HepG2 (cell line): ENCODE data around the gene BCAS1. TPM values are rescaled to one million over a fixed set of nuclear protein-coding genes. Genes with fewer than 3 reads are reported as not detected.
A peak's percentile ranks its signal among the peaks of the same experiment; 100 is the strongest.

Source experiments
- ATAC-seq: fragments of 200-7000 bp; cut with Tn5 transposase; 3 replicates; pipeline ENCODE4 v1.9.1; 2020; ENCODE audit warnings: mild to moderate bottlenecking, moderate library complexity
- BruUV-seq: library from RNA; stranded (reverse); fragments of 400-500 nt; replicated peaks from 2 replicates; lab custom pipeline; 2021; lab: Mats Ljungman, UMichigan
- CTCF ChIA-PET: fragments of 300-600 bp; formaldehyde crosslinking; extraction: SDS; loops from one replicate; lab custom pipeline; 2021; ENCODE audit warnings: low total read pairs, inconsistent platforms, low intra/inter-chr PET ratio; lab: Yijun Ruan, JAX
- POLR2A ChIA-PET: fragments of 350-600 bp; sonication (Branson Sonifier 250); formaldehyde crosslinking; loops from one replicate; lab custom pipeline; 2020; ENCODE audit warnings: antibody characterized with exemption, inconsistent platforms; lab: Yijun Ruan, JAX
- DNase-seq: peaks from one replicate; pipeline ENCODE4 v3.0.0-alpha.2; 2015; ENCODE audit warnings: low spot score
- FAIRE-seq: peaks from 3 replicates; lab custom pipeline; 2011; peaks lifted over from hg19 to GRCh38; lab: Jason Lieb, UNC
- H2AFZ ChIP-seq: one replicate; pipeline ENCODE4 v1.6.1; 2011; ENCODE audit warnings: low read length, inconsistent platforms
- H3K27ac ChIP-seq: fragments of 300-600 bp; 3 replicates; pipeline ENCODE4 v1.8.0; 2011; ENCODE audit warnings: mixed run types, mild to moderate bottlenecking, mixed read lengths, low read length, inconsistent platforms; ENCODE audit not compliant: insufficient read depth; ENCODE audit errors: extremely low read length
- H3K27me3 ChIP-seq, 2 experiments: fragments of 200-600 bp in 1 of 2; 2 replicates in 1 of 2; 3 replicates in 1 of 2; pipeline versions ENCODE4 v1.6.0 to v1.8.0; 2011; ENCODE audit warnings: low read length in 2 of 2, mild to moderate bottlenecking in 2 of 2, moderate library complexity in 2 of 2, inconsistent platforms in 1 of 2; ENCODE audit not compliant: insufficient read depth in 2 of 2, control insufficient read depth in 1 of 2
- H3K36me3 ChIP-seq, 2 experiments: fragments of 200-600 bp in 1 of 2; replicated peaks in 1 of 2; 2 replicates in 1 of 2; 3 replicates in 1 of 2; pipeline versions ENCODE4 v1.5.1 to v1.8.0; 2011; ENCODE audit warnings: low read length in 2 of 2, inconsistent platforms in 1 of 2; ENCODE audit not compliant: insufficient read depth in 2 of 2, control insufficient read depth in 1 of 2
- H3K4me1 ChIP-seq: 2 replicates; pipeline ENCODE4 v1.5.1; 2012; ENCODE audit warnings: low read length, inconsistent platforms; ENCODE audit not compliant: insufficient read depth
- H3K4me2 ChIP-seq: 2 replicates; pipeline ENCODE4 v1.6.0; 2011; ENCODE audit warnings: low read depth, low read length, inconsistent platforms
- H3K4me3 ChIP-seq, 3 experiments: fragments of 200-600 bp in 1 of 3; sonication (generic), shearing (Covaris generic) in 1 of 3; replicated peaks in 1 of 3; 2 replicates each; pipeline ENCODE4 v1.5.1; 2011 to 2016; ENCODE audit warnings: low read length in 3 of 3, inconsistent platforms in 2 of 3, low read depth in 2 of 3, mild to moderate bottlenecking in 2 of 3, control low read depth in 1 of 3, mixed read lengths in 1 of 3; ENCODE audit not compliant: insufficient read depth in 1 of 3
- H3K79me2 ChIP-seq: one replicate; pipeline ENCODE4 v1.6.1; 2011; ENCODE audit warnings: low read length, inconsistent platforms; ENCODE audit not compliant: insufficient read depth
- H3K9ac ChIP-seq: 2 replicates; pipeline ENCODE4 v1.6.0; 2011; ENCODE audit warnings: mild to moderate bottlenecking, low read depth, low read length, inconsistent platforms; ENCODE audit not compliant: insufficient read depth
- H3K9me3 ChIP-seq: 2 replicates; pipeline ENCODE4 v1.5.1; 2012; ENCODE audit warnings: mild to moderate bottlenecking, low read length
- H4K20me1 ChIP-seq: 2 replicates; pipeline ENCODE4 v1.6.0; 2011; ENCODE audit warnings: inconsistent platforms, mild to moderate bottlenecking, low read length, moderate library complexity; ENCODE audit not compliant: insufficient read depth
- CHD2 ChIP-seq: IDR thresholded peaks from 2 replicates; pipeline ENCODE4 v1.6.1; 2011; ENCODE audit warnings: low read depth, low read length, improper control_type of control experiment
- GLI4 ChIP-seq: sonication (generic); formaldehyde crosslinking; IDR thresholded peaks from 2 replicates; pipeline ENCODE4 v1.5.1; 2020; ENCODE audit warnings: missing genetic modification reagents, mild to moderate bottlenecking, moderate library complexity, borderline replicate concordance
- KDM6A ChIP-seq: IDR thresholded peaks from 2 replicates; pipeline ENCODE4 v1.6.1; 2016; ENCODE audit warnings: low read depth
- NFYB ChIP-seq: sonication (generic); formaldehyde crosslinking; IDR thresholded peaks from 2 replicates; pipeline ENCODE4 v1.4.0; 2020; ENCODE audit warnings: missing genetic modification reagents
- ZBTB7B ChIP-seq: sonication (generic); formaldehyde crosslinking; IDR thresholded peaks from 2 replicates; pipeline ENCODE4 v1.4.0; 2020; ENCODE audit warnings: missing genetic modification reagents
- ZFY ChIP-seq: sonication (generic); formaldehyde crosslinking; IDR thresholded peaks from 2 replicates; pipeline ENCODE4 v1.4.0; 2020; ENCODE audit warnings: missing genetic modification reagents
- ZNF501 ChIP-seq: sonication (generic); formaldehyde crosslinking; IDR thresholded peaks from 2 replicates; pipeline ENCODE4 v1.5.1; 2020; ENCODE audit warnings: mild to moderate bottlenecking, moderate library complexity, missing genetic modification reagents
- ZSCAN31 ChIP-seq: sonication (generic); formaldehyde crosslinking; IDR thresholded peaks from 2 replicates; pipeline ENCODE4 v1.5.0; 2020; ENCODE audit warnings: low read depth, mild to moderate bottlenecking, missing genetic modification reagents
- WGBS: methylation state at CpG from one replicate; pipeline ENCODE4 v1.1.6; 2017; ENCODE audit warnings: low lambda C conversion rate; 5-methylcytosine and 5-hydroxymethylcytosine counted together
- in situ Hi-C: cut with HindIII; loops from 2 replicates; pipeline ENCODE4 v1.10.0; 2017; ENCODE audit warnings: low pct_unique_long_range_greater_than_20kb; ENCODE audit not compliant: extremely low pct_ligation_motif_present
- intact Hi-C: fragments of 100-400 bp; cut with micrococcal nuclease; formaldehyde crosslinking; loops from one replicate; pipeline ENCODE4 v1.10.0; 2022; ENCODE audit not compliant: unreplicated experiment
- polyA plus RNA-seq, 8 experiments: library from polyadenylated mRNA; depleted of rRNA in 3 of 8; stranded (reverse) in 7 of 8; unstranded in 1 of 8; fragments of >200 nt; fragmentation: Illumina TruSeq in 4 of 8; extraction: Trizol in 4 of 8; gene quantifications; 2 replicates each; pipeline versions ENCODE4 v1.2.1 to v1.2.3, GENCODE V29; 2011 to 2016; ENCODE audit warnings: low read depth in 4 of 8, missing spikeins in 1 of 8, mixed read lengths in 1 of 8; ENCODE audit not compliant: insufficient read depth in 1 of 8
- total RNA-seq, 5 experiments: library from RNA; depleted of rRNA; stranded (reverse); fragments of >200 nt; fragmentation: Illumina TruSeq; extraction: Trizol; gene quantifications; 2 replicates each; pipeline ENCODE4 v1.2.3, GENCODE V29; 2016; ENCODE audit warnings: low read depth in 1 of 5
- TF ChIP-seq, protein P1 (sequence below): sonication (generic); formaldehyde crosslinking; IDR thresholded peaks from 2 replicates; pipeline ENCODE4 v1.4.0; 2020; ENCODE audit warnings: missing genetic modification reagents, borderline replicate concordance
- TF ChIP-seq, protein P2 (sequence below): sonication (generic); formaldehyde crosslinking; IDR thresholded peaks from 2 replicates; pipeline ENCODE4 v1.5.0; 2020; ENCODE audit warnings: missing genetic modification reagents
- TF ChIP-seq, protein P3 (sequence below): sonication (generic); formaldehyde crosslinking; IDR thresholded peaks from 2 replicates; pipeline ENCODE4 v1.4.0; 2020; ENCODE audit warnings: missing genetic modification reagents

BCAS1 gene
- total and polyA plus RNA-seq, 2 of the 13 experiments (the other 11 are each of a cell fraction or from before 2014, with no cell fraction given), result 0.55 to 0.91 TPM

DNA sequence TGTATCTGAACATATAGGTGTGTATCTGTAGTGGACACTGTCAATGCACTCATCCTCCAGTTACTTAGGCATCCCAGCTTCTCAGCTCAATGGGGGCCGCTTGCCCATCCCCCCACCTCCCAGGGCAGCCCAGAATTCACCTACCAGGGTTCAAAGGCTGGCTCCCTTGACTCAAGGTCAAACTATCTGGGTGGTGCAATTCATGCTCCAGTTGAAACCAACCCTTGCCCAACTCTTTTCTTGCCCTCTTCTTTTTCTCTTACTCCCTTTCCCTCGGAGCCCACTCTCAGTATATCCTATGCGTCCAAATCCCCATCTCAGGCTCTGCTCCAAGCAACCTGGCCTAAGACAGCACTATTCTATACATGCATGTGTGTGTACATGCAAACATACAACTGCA lies 127.4 kb downstream of the BCAS1 start (continued):
- TF ChIP-seq, protein P1, sequence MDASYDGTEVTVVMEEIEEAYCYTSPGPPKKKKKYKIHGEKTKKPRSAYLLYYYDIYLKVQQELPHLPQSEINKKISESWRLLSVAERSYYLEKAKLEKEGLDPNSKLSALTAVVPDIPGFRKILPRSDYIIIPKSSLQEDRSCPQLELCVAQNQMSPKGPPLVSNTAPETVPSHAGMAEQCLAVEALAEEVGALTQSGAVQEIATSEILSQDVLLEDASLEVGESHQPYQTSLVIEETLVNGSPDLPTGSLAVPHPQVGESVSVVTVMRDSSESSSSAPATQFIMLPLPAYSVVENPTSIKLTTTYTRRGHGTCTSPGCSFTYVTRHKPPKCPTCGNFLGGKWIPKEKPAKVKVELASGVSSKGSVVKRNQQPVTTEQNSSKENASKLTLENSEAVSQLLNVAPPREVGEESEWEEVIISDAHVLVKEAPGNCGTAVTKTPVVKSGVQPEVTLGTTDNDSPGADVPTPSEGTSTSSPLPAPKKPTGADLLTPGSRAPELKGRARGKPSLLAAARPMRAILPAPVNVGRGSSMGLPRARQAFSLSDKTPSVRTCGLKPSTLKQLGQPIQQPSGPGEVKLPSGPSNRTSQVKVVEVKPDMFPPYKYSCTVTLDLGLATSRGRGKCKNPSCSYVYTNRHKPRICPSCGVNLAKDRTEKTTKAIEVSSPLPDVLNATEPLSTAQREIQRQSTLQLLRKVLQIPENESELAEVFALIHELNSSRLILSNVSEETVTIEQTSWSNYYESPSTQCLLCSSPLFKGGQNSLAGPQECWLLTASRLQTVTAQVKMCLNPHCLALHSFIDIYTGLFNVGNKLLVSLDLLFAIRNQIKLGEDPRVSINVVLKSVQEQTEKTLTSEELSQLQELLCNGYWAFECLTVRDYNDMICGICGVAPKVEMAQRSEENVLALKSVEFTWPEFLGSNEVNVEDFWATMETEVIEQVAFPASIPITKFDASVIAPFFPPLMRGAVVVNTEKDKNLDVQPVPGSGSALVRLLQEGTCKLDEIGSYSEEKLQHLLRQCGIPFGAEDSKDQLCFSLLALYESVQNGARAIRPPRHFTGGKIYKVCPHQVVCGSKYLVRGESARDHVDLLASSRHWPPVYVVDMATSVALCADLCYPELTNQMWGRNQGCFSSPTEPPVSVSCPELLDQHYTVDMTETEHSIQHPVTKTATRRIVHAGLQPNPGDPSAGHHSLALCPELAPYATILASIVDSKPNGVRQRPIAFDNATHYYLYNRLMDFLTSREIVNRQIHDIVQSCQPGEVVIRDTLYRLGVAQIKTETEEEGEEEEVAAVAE, result no peak
- TF ChIP-seq KDM6A (CRISPR knock-in tag) (peak; percentile 41; the same call in 1 of the 2 replicates), CHD2 (0 out of 2 replicates have a peak, but pooled peaks have one; percentile 54)
- TF ChIP-seq, all 625 proteins: peak for 62

DNA sequence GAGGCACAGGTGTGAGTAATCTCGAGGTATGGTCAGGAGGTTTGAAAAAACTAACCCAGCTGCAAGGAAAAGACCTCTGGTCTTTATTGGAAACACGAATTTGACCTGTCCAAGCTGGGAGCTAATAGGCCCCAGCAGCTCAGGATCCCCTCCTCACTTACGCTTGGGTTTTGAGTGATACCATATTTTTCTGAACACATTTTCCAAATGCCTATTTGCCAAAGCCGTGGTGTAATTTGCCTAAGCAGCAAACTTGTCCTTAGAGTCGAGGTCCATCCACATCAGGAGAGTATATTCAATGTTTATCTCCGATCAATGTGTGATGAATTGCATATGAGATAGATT lies 128.0 kb downstream of the BCAS1 start:
- CTCF ChIA-PET, result interaction anchor here (1.6 to 7.4 kb wide), 2 partner anchors 257 to 364 kb away, joined by 5 to 107 read pairs; no protein-coding TSS in a partner anchor
- TF ChIP-seq, protein P2, sequence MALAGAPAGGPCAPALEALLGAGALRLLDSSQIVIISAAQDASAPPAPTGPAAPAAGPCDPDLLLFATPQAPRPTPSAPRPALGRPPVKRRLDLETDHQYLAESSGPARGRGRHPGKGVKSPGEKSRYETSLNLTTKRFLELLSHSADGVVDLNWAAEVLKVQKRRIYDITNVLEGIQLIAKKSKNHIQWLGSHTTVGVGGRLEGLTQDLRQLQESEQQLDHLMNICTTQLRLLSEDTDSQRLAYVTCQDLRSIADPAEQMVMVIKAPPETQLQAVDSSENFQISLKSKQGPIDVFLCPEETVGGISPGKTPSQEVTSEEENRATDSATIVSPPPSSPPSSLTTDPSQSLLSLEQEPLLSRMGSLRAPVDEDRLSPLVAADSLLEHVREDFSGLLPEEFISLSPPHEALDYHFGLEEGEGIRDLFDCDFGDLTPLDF (CRISPR knock-in tag), result 0 out of 2 replicates have a peak, but pooled peaks have one; percentile 31
- TF ChIP-seq ZNF501 (CRISPR knock-in tag), result 0 out of 2 replicates have a peak, but pooled peaks have one; percentile 2
- 0 out of 2 replicates have a peak, but pooled peaks have one; percentile 29 for TF ChIP-seq ZFY (CRISPR knock-in tag)
- 0 out of 2 replicates have a peak, but pooled peaks have one; percentile 2 for TF ChIP-seq ZBTB7B (CRISPR knock-in tag)
- TF ChIP-seq, protein P3, sequence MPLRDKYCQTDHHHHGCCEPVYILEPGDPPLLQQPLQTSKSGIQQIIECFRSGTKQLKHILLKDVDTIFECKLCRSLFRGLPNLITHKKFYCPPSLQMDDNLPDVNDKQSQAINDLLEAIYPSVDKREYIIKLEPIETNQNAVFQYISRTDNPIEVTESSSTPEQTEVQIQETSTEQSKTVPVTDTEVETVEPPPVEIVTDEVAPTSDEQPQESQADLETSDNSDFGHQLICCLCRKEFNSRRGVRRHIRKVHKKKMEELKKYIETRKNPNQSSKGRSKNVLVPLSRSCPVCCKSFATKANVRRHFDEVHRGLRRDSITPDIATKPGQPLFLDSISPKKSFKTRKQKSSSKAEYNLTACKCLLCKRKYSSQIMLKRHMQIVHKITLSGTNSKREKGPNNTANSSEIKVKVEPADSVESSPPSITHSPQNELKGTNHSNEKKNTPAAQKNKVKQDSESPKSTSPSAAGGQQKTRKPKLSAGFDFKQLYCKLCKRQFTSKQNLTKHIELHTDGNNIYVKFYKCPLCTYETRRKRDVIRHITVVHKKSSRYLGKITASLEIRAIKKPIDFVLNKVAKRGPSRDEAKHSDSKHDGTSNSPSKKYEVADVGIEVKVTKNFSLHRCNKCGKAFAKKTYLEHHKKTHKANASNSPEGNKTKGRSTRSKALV (CRISPR knock-in tag), result 0 out of 2 replicates have a peak, but pooled peaks have one; percentile 31
- TF ChIP-seq ZSCAN31 (CRISPR knock-in tag), result 0 out of 2 replicates have a peak, but pooled peaks have one; percentile 34
- TF ChIP-seq NFYB (CRISPR knock-in tag), result no peak
- no peak for TF ChIP-seq GLI4
- TF ChIP-seq, all 625 proteins: peak for 6
- FAIRE-seq (no peak), ATAC-seq (no peak), DNase-seq (no peak)
- H3K4me3 ChIP-seq, result no peak overlapping the region
- peaks cover 69% of the 10 kb centered on the region for H3K4me1 ChIP-seq
- H3K36me3 ChIP-seq, result no peaks in the 10 kb centered on the region
- in situ Hi-C loops (loop anchor here (5.0 kb wide), 3 partner anchors 255 to 530 kb away; no protein-coding TSS in a partner anchor), intact Hi-C loops (no loop called here)
- WGBS, result 49% methylated on average over 6 of the region's 6 CpGs
- no peak overlapping the region for H3K9ac ChIP-seq
- peak overlapping the region; percentile 46 for H3K4me2 ChIP-seq
- no peaks in the 10 kb centered on the region for H3K9me3 ChIP-seq
- BruUV-seq, result no TSS peak
- no peaks in the 10 kb centered on the region for H3K27me3 ChIP-seq
- H2AFZ ChIP-seq, result peak overlapping the region; percentile 6
- no peaks in the 10 kb centered on the region for H4K20me1 ChIP-seq
- H3K79me2 ChIP-seq, result no peaks in the 10 kb centered on the region
- H3K27ac ChIP-seq, result no peak overlapping the region
- POLR2A ChIA-PET, result interaction anchor here (0.6 to 1.5 kb wide), 6 partner anchors 12 to 363 kb away, joined by 3 to 6 read pairs (median 3); no protein-coding TSS in a partner anchor
